Neural crest cell (in vitro differentiated cells): ENCODE measurements around the gene MGAT5B. TPM values are rescaled to one million over a fixed set of nuclear protein-coding genes. Genes with fewer than 3 reads are reported as not detected.

Source experiments
- DNase-seq: peaks from one replicate; pipeline ENCODE4 v3.0.0; 2021; ENCODE audit warnings: low read depth, mixed read lengths, low spot score
- H3K27ac Mint-ChIP-seq: one replicate; pipeline ENCODE4 v1.8.0; 2021; ENCODE audit warnings: mild to moderate bottlenecking, mixed read lengths; ENCODE audit not compliant: unreplicated experiment
- H3K27me3 Mint-ChIP-seq: 2 replicates; pipeline ENCODE4 v1.8.0; 2021; ENCODE audit warnings: low read depth, mild to moderate bottlenecking, mixed read lengths
- H3K36me3 Mint-ChIP-seq: 2 replicates; pipeline ENCODE4 v1.8.0; 2021; ENCODE audit warnings: low read depth, mild to moderate bottlenecking, mixed read lengths
- H3K4me1 Mint-ChIP-seq: 2 replicates; pipeline ENCODE4 v1.8.0; 2021; ENCODE audit warnings: mixed read lengths
- H3K4me3 Mint-ChIP-seq: one replicate; pipeline ENCODE4 v1.8.0; 2021; ENCODE audit warnings: mild to moderate bottlenecking, mixed read lengths
- H3K9me3 Mint-ChIP-seq: 2 replicates; pipeline ENCODE4 v1.8.0; 2021; ENCODE audit warnings: mixed read lengths
- CTCF ChIP-seq: fragments of 200-600 bp; sonication (generic); conservative IDR thresholded peaks from 2 replicates; pipeline ENCODE4 v1.5.0; 2021; ENCODE audit warnings: antibody characterized with exemption, mild to moderate bottlenecking
- total RNA-seq: library from RNA; stranded (reverse); gene quantifications from 2 replicates; pipeline ENCODE4 v1.2.1, GENCODE V29; 2021

MGAT5B gene
- total RNA-seq, 1 donor from 2014 or later = 14.6 TPM

GRCh38 chr17:76879254-76879653 lies 11.1 kb downstream of the MGAT5B start:
- no peak for DNase-seq
- no peaks in the 10 kb centered on the region for H3K4me1 Mint-ChIP-seq
- no peak overlapping the region for H3K27ac Mint-ChIP-seq
- H3K36me3 Mint-ChIP-seq = peaks cover 4% of the 10 kb centered on the region
- no peaks in the 10 kb centered on the region for H3K27me3 Mint-ChIP-seq
- H3K4me3 Mint-ChIP-seq = no peak overlapping the region
- H3K9me3 Mint-ChIP-seq = no peaks in the 10 kb centered on the region
- TF ChIP-seq CTCF = no peak

DNA sequence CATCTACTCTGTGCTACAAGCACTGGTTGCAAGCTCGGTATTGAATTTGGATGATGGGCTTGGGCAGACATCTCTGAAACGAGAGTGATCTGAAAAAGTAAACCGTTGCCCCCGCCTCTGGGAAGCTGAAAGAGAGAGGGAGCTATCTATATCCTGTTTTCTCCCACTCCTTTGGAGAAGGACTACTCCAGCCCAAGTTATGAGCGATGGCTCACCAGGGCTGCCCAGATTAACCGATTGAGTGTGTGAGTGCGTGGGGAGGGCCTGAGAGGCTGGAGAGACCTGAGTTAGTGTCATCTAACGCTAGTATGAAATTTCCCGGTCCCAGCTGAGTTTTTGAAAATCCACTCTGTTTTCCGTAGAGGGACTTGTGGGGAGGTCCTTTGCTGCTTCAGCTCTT lies 11.5 kb downstream of the MGAT5B start:
- no peak for DNase-seq
- Mint-ChIP-seq H3K9me3 (no peaks in the 10 kb centered on the region), H3K4me3 (no peak overlapping the region), H3K27me3 (no peaks in the 10 kb centered on the region), H3K36me3 (peaks cover 4% of the 10 kb centered on the region), H3K27ac (no peak overlapping the region), H3K4me1 (no peaks in the 10 kb centered on the region)
- TF ChIP-seq CTCF = no peak

DNA sequence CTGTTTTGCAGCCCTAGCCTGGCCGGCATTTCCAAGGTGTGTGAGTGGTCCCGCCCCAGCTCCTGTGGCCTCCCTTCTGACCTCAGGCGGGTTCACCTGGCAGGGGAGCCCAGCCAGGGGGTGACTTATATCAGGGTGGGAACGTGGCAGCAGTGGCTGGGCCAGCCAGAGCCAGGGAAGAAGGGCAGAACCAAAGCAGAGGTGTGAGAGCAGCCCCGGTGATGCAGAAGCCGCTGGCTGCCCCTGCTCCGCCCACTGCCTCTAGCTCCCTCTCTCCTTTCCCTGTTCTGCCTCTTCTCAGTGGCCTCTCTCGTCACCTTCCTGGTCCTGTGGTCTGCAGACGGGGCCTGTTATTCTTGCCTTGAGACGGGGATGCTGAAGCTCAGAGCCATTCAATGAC lies 12.1 kb downstream of the MGAT5B start:
- H3K27me3 Mint-ChIP-seq = no peaks in the 10 kb centered on the region
- H3K27ac Mint-ChIP-seq = no peak overlapping the region
- DNase-seq = no peak
- peaks cover 1% of the 10 kb centered on the region for H3K36me3 Mint-ChIP-seq
- H3K4me3 Mint-ChIP-seq = no peak overlapping the region
- no peaks in the 10 kb centered on the region for H3K9me3 Mint-ChIP-seq
- no peak for TF ChIP-seq CTCF
- peaks cover 5% of the 10 kb centered on the region for H3K4me1 Mint-ChIP-seq

- DNase-seq = no peak
- H3K27ac Mint-ChIP-seq = no peak overlapping the region
- no peaks in the 10 kb centered on the region for H3K36me3 Mint-ChIP-seq
- H3K4me3 Mint-ChIP-seq = no peak overlapping the region
- no peaks in the 10 kb centered on the region for H3K9me3 Mint-ChIP-seq
- no peaks in the 10 kb centered on the region for H3K27me3 Mint-ChIP-seq
- peaks cover 12% of the 10 kb centered on the region for H3K4me1 Mint-ChIP-seq
- no peak for TF ChIP-seq CTCF
Observed at GRCh38 chr17:76880971-76881370, 12.8 kb downstream of the MGAT5B start.

DNA sequence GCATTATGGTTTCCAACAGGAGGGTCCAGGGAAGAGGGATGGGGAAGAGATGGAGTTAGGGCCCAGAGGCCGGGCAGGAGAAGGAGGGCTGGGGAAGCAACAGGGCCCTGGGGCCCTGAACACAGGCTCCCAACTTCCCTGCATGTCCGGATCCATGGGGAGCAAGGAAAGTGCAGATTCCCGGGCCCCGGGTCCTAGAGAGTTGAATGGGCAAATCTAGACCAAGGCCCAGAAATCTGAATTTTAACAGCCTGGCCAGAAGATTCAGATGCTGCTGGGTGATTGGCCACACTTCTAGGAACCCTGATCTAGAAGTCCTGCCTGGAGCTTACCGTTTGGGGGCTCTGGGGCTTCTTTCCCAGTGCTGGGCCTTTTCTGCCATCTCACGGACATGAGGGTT lies 13.2 kb downstream of the MGAT5B start:
- DNase-seq = no peak
- Mint-ChIP-seq H3K27me3 (no peaks in the 10 kb centered on the region), H3K27ac (no peak overlapping the region), H3K4me3 (no peak overlapping the region), H3K36me3 (no peaks in the 10 kb centered on the region), H3K9me3 (no peaks in the 10 kb centered on the region), H3K4me1 (peaks cover 12% of the 10 kb centered on the region)
- TF ChIP-seq CTCF = no peak

GRCh38 chr17:76881966-76882365 lies 13.8 kb downstream of the MGAT5B start:
- Mint-ChIP-seq H3K4me3 (no peak overlapping the region), H3K27me3 (no peaks in the 10 kb centered on the region), H3K36me3 (no peaks in the 10 kb centered on the region), H3K9me3 (no peaks in the 10 kb centered on the region), H3K27ac (no peak overlapping the region), H3K4me1 (peaks cover 12% of the 10 kb centered on the region)
- DNase-seq = no peak
- TF ChIP-seq CTCF = no peak
